NCI-H2196 treated with DMSO at 0.1 percent for 48 hours (cell line): ENCODE results near the gene ARMH4.

Experiments
- DNase-seq: peaks from one replicate; lab custom pipeline; 2025; ENCODE audit not compliant: unreplicated experiment; lab: John Stamatoyannopoulos, UW

ARMH4 gene

GRCh38 chr14:58059126-58059525 lies 92.9 kb downstream of the ARMH4 start:
- DNase-seq: no peak

DNA sequence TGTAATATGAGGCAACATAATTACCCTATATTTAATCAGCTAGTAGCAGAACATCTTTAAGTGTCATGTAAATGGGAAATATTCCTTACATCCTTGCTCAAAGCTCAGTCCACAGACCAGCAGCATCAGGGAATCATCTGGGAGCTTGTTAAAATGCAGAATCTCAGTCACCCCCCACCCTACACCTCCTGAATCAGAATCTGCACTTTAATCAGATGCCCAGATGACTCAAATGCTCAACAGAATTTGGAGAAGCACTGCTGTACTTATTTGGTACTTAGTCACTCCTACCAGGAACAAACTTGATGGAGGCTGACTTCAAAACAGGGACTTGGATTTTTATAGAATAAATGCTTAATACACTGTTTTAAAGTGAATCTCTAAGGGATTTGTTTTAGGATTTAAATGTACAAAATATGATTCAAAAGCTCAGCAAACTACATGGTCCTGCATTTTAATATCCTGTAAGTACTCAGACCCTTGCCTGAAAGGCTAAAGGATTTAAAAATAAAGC lies 96.5 kb downstream of the ARMH4 start:
- no peak for DNase-seq

GRCh38 chr14:58054100-58054499 lies 97.9 kb downstream of the ARMH4 start:
- DNase-seq: no peak

DNA sequence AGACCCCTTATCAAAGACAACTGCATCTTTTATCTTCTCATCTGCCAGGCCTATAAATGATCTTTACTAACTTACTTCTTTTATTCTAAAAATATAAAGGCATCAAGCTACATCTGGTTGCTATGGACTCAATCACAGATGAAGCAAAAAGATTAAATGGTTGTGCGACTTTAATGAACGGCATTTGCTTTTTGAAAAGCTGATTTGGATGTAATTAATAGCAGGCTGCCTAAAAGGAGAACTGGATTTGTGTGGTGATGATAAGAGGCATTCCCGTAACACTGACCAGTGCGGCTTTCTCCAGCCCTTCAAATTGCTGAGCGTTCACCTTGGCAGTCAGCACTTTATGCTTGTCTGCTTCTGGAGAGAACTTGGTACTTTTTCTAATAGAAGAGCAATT lies 103.8 kb downstream of the ARMH4 start:
- DNase-seq: no peak

GRCh38 chr14:58027904-58028303 lies 124.1 kb downstream of the ARMH4 start:
- DNase-seq: no peak

DNA sequence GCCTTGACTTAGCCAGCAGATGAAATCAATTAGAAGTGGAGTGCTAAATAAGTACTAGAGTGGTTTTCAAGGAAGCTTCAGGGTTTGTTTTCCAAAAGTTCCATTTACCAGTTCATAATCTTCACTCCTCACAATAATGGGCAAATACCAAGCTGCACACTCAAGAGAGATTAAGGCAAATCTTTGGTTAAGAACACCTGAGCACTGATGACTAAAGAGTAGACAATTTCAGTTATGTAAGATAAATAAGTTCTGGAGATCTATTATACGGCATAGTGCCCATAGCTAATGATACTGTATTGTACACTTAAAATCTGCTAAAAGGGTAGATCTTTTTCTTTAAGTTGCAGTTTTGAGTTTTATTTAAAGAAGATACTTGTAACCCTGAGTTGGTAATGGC lies 125.0 kb downstream of the ARMH4 start:
- DNase-seq: no peak

GRCh38 chr14:58026219-58026618 lies 125.8 kb downstream of the ARMH4 start:
- DNase-seq: no peak

- no peak for DNase-seq
Measured at GRCh38 chr14:58014778-58015177, 137.2 kb downstream of the ARMH4 start.

DNA sequence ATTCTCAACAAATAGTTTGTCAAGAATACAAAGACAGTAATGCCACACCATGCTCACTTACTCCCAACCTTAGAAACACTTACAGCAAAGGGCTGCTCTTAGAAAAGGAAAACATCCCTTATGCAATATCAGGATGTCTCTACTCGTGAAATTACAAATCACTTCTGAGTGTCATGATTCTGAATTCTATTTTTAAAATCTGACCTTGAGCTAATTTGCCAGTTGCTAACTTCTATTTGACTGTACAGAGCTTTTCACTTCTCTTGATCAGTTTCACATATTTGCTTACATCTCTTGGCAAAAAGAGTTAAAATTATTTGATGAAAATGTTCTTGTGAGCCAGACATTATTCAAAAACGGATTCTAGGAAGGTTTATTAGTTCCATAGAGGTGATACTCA lies 149.4 kb downstream of the ARMH4 start:
- DNase-seq: no peak

DNA sequence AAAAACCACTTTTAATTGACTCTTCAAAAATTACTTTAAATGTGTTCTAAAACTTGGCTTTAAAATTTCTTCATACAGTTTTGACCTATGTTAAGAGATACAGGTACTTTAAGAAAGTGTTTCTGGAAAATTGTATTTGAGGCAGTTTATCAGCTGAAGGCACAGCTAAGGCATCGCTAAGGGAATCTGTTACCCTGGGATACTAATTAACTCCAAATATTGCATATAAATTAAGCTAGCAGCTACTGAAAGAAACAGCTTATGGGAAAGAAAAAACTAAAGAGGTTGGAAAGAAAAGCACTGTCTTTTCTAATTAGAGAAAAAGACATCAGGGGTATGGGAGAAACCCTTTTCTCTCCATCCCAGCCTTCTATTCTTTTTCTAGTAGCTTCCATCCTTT lies 152.0 kb downstream of the ARMH4 start:
- no peak for DNase-seq

DNA sequence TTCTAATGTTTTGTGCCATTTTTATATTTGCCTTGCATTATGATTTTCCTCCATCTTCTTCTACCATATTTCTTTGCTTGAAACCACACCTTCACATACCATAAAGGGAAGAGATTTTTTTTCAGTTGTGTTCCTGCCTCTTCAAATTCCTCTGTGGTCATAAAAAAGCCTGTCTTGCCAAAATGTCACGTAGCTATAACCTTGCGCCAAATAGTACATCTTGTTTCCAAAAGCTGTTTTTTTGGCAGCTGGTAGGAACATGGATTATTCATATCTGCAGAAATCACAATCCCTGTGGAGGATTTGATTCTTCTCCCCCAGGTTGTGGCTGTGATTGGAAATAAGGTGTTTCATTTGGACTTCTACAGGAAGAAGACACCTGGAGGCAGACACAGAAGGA lies 152.5 kb downstream of the ARMH4 start:
- no peak for DNase-seq

DNA sequence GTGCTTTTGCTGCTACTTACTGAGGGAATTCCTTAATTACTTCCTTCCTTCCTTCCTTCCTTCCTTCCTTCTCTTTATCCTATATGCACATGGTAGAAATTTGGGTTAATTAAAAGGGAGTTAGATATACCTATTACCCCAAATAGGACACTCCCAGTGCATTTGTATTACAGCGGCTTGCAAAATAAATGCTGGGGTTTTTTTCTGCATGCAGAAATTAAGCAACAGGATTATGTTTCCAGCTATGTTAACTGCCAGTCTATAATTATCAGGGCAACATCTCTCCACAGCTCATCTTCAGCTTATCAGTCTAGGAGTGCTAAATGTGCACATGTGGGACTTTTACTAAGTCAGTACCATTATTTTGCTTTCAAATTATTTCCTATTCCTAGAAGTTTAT lies 153.2 kb downstream of the ARMH4 start:
- DNase-seq: no peak

- no peak for DNase-seq
Measured at GRCh38 chr14:57991353-57991752, 160.7 kb downstream of the ARMH4 start.

DNA sequence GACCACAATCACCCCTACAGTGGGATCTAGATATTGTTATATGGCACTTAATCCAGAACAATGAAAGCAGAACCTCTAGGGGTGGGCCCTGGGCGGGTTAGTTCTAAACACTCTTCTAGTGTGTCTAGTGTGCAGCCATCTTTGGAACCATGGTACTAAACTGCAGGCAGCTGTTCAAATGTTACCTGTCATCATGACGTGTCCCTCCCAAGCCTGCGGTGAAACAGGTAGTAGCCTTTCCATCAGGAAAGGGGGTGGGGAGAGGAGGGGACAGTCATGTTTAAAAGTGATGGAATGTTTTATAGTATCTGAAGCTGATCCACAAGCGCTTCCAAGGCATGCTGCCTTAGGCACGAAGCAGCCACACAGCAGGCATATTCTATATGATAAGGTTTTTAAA lies 163.6 kb downstream of the ARMH4 start:
- no peak for DNase-seq

- no peak for DNase-seq
Measured at GRCh38 chr14:57987596-57988300, 164.3 kb downstream of the ARMH4 start.

- DNase-seq: no peak
Measured at GRCh38 chr14:57987051-57987450, 165.0 kb downstream of the ARMH4 start.

GRCh38 chr14:57982804-57983634 lies 169.0 kb downstream of the ARMH4 start:
- DNase-seq: peak; percentile 87

- no peak for DNase-seq
Measured at GRCh38 chr14:57981817-57982560, 170.0 kb downstream of the ARMH4 start.

- DNase-seq: no peak
Measured at GRCh38 chr14:57979376-57980048, 172.5 kb downstream of the ARMH4 start.

DNA sequence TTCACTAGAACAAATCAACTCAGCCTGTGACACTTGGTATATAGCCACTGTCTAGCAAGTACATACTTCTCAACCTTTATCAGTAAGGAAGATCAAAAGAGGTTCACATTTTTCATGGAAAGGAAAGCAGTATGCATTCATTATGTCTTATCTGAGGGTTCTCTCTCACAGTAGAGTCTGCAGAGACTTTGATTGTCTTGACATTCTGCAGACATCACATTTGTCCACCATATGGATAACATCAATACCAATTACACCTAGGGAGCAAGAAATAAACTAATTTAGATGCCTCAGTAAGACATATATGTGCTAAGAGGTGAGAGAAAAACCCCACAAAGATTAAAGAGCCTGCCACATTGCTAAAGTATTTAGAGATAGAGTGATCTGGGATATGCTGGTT lies 175.3 kb downstream of the ARMH4 start:
- no peak for DNase-seq

- DNase-seq: no peak
Measured at GRCh38 chr14:57974896-57975295, 177.1 kb downstream of the ARMH4 start.
